WI38 (cell line): Measurements from ENCODE around the gene C3orf33.

Experiments
- H3K4me3 ChIP-seq: 2 replicates; pipeline ENCODE4 v1.5.1; 2011; ENCODE audit warnings: low read depth, mild to moderate bottlenecking, control low read depth, low read length
- CTCF ChIP-seq: IDR thresholded peaks from 2 replicates; pipeline ENCODE4 v1.5.1; 2012; ENCODE audit warnings: low read depth, mild to moderate bottlenecking, control low read depth, low read length

C3orf33 gene

DNA sequence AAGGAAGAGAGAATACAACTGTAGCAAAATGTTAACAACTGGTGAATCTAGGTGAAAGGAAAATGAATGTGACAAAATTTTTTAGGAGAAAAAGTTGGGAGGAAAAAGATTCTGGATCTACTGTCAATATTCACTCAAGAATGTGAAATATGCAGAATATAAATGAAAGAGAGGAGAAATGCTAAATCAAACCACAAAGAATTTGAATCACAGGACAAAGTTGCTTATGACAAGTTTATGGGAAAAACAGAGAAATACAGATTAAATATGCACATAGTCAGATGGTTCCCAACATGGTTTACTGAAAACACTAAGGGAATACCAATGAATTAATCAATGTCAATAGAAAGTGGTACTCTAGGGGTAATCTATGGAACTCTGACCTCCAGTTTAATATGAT lies 27.6 kb downstream of the C3orf33 start:
- H3K4me3 ChIP-seq: no peak overlapping the region
- no peak for TF ChIP-seq CTCF

DNA sequence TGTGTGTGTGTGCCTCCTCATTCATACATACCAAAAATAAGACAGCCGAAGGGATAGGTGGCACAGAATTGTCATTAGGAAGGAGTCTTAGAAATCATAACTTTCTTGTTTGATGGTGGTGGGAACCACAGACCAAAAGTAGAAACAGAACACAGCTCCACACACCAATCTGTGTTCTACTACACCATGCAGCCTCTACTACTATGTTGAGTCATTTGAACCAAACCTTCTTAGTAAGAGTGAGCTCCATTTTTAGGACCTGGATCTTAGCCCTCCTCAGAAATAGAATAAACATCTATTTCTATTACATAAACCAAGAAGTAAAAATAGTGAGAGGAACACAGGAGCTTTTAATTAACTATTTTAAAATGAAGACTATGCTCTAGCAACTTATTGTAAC lies 33.3 kb downstream of the C3orf33 start:
- no peak overlapping the region for H3K4me3 ChIP-seq
- TF ChIP-seq CTCF: no peak

GRCh38 chr3:155771126-155771525 lies 35.0 kb downstream of the C3orf33 start:
- no peak overlapping the region for H3K4me3 ChIP-seq
- TF ChIP-seq CTCF: no peak

DNA sequence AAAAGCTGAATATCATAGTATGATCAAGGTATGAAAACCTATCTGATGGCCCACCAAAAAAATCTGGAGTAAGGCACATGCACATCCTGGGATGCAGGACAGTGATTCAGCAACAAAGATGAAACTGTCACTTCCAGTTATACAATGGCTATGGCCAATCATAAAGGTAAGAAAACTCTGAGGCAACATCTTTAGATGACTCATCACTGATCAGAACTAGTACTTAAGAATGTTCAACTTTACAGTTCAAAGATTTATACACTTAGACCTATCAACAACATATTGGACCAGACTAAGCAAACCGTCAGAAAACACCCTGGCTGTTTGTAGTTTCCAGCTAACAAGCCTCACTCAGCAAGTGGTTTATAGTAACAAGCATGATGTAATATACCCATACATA lies 39.9 kb downstream of the C3orf33 start:
- TF ChIP-seq CTCF: no peak
- H3K4me3 ChIP-seq: no peak overlapping the region

- TF ChIP-seq CTCF: no peak
- no peak overlapping the region for H3K4me3 ChIP-seq
Measured at GRCh38 chr3:155763870-155764463, 42.1 kb downstream of the C3orf33 start.

GRCh38 chr3:155760653-155761052 lies 45.4 kb downstream of the C3orf33 start:
- no peak for TF ChIP-seq CTCF
- no peak overlapping the region for H3K4me3 ChIP-seq

DNA sequence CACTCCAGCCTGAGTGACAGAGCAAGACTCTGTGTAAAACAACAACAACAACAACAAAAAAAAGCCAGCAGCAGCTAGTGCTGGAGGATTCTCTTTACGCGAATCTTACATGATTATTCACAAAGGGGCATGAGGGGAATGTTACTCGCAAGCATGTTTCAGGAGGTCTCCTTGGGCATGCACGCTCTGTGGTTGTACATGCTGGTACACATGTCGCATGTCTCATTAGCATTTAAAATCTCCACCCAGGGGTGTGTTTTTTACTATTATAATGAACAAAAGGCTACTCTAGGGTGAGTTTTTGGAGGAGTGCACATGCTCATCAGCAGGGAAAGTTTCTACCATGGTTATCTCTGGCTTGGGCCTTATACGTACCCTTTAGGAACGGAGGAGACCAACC lies 48.5 kb downstream of the C3orf33 start:
- no peak for TF ChIP-seq CTCF
- no peak overlapping the region for H3K4me3 ChIP-seq
